HCT116 (cell line): ENCODE measurements around the gene SUN5. TPM values are rescaled to one million over a fixed set of nuclear protein-coding genes. Genes with fewer than 3 reads are reported as not detected.

Experiments used
- ATAC-seq: fragments of 200-7000 bp; cut with Tn5 transposase; 2 replicates; pipeline ENCODE4 v1.9.1; 2020; ENCODE audit warnings: mild to moderate bottlenecking, moderate library complexity
- Bru-seq: library from RNA; stranded (reverse); fragments of 400-500 nt; gene quantifications from one replicate; lab custom pipeline; 2021; lab: Mats Ljungman, UMichigan
- BruChase-seq, 2 experiments: library from RNA; stranded (reverse); fragments of 400-500 nt; gene quantifications; one replicate each; lab custom pipeline; 2021; lab: Mats Ljungman, UMichigan
- BruUV-seq: library from RNA; stranded (reverse); fragments of 400-500 nt; replicated peaks from 2 replicates; lab custom pipeline; 2021; lab: Mats Ljungman, UMichigan
- CTCF ChIA-PET: fragments of 300-600 bp; sonication (Branson Sonifier 250); formaldehyde crosslinking; loops from one replicate; lab custom pipeline; 2021; ENCODE audit warnings: antibody characterized with exemption; lab: Charles Lee
- POLR2A ChIA-PET: fragments of 300-600, 350-600 bp; sonication (Branson Sonifier 250); formaldehyde crosslinking; loops from one replicate; lab custom pipeline; 2021; ENCODE audit warnings: antibody characterized with exemption; lab: Charles Lee
- RAD21 ChIA-PET, 2 experiments: fragments of 300-600 bp; sonication (Branson Sonifier 250); formaldehyde crosslinking; loops; one replicate each; lab custom pipeline; 2023; ENCODE audit warnings: low total read pairs in 2 of 2; ENCODE audit not compliant: uncharacterized antibody in 2 of 2, unreplicated experiment in 2 of 2, low non-redundant PET in 1 of 2; lab: Charles Lee
- DNase-seq: peaks from one replicate; pipeline ENCODE4 v3.0.0-alpha.2; 2010; ENCODE audit warnings: low read depth, low spot score
- H2AFZ ChIP-seq: fragments of 200-600 bp; shearing (Covaris generic), sonication (generic); 2 replicates; pipeline ENCODE4 v1.6.1; 2017; ENCODE audit warnings: low read depth, mixed run types, mixed read lengths, antibody characterized with exemption, low read length; ENCODE audit not compliant: poor library complexity, severe bottlenecking
- H3K27ac ChIP-seq: 2 replicates; pipeline ENCODE4 v1.5.1; 2012; ENCODE audit warnings: low read depth, low read length
- H3K27me3 ChIP-seq: fragments of 200-600 bp; sonication (generic); 2 replicates; pipeline ENCODE4 v1.6.1; 2016; ENCODE audit warnings: mixed run types, low read length, mixed read lengths; ENCODE audit not compliant: insufficient read depth
- H3K36me3 ChIP-seq, 2 experiments: fragments of 200-500 bp in 1 of 2; fragments of 200-600 bp in 1 of 2; sonication (Bioruptor generic) in 1 of 2; sonication (generic) in 1 of 2; 2 replicates each; pipeline versions ENCODE4 v1.5.1 to v1.6.1; 2014 to 2016; ENCODE audit warnings: low read length in 2 of 2, inconsistent platforms in 1 of 2, mixed read lengths in 1 of 2, mixed run types in 1 of 2; ENCODE audit not compliant: insufficient read depth in 2 of 2, control insufficient read depth in 1 of 2
- H3K4me1 ChIP-seq, 2 experiments: fragments of 200-600 bp in 1 of 2; sonication (generic) in 1 of 2; 2 replicates each; pipeline versions ENCODE4 v1.5.1 to v1.6.1; 2012 to 2017; ENCODE audit warnings: low read length in 2 of 2, inconsistent platforms in 1 of 2, mild to moderate bottlenecking in 1 of 2, mixed read lengths in 1 of 2, mixed run types in 1 of 2, moderate library complexity in 1 of 2; ENCODE audit not compliant: insufficient read depth in 2 of 2, control insufficient read depth in 1 of 2
- H3K4me2 ChIP-seq: fragments of 200-600 bp; sonication (generic); 2 replicates; pipeline ENCODE4 v1.6.1; 2017; ENCODE audit warnings: mixed run types, low read length, mixed read lengths
- H3K4me3 ChIP-seq, 2 experiments: fragments of 200-600 bp in 1 of 2; sonication (generic) in 1 of 2; replicated peaks in 1 of 2; 2 replicates each; pipeline ENCODE4 v1.5.1; 2011 to 2016; ENCODE audit warnings: low read length in 2 of 2, control low read depth in 1 of 2, low read depth in 1 of 2, mild to moderate bottlenecking in 1 of 2, mixed read lengths in 1 of 2, mixed run types in 1 of 2
- H3K79me2 ChIP-seq: fragments of 200-600 bp; sonication (generic); 2 replicates; pipeline ENCODE4 v1.6.1; 2017; ENCODE audit warnings: mild to moderate bottlenecking, mixed run types, low read length, moderate library complexity, mixed read lengths; ENCODE audit not compliant: insufficient read depth
- H3K9ac ChIP-seq: fragments of 200-600 bp; sonication (generic); 2 replicates; pipeline ENCODE4 v1.6.1; 2016; ENCODE audit warnings: low read length, mixed read lengths
- H3K9me2 ChIP-seq: fragments of 200-600 bp; sonication (generic), shearing (Covaris generic); 2 replicates; pipeline ENCODE4 v1.6.1; 2017; ENCODE audit warnings: mixed run types, mild to moderate bottlenecking, moderate library complexity; ENCODE audit not compliant: insufficient read depth
- H3K9me3 ChIP-seq, 2 experiments: fragments of 200-500 bp in 1 of 2; fragments of 200-600 bp in 1 of 2; sonication (Bioruptor generic) in 1 of 2; sonication (generic) in 1 of 2; 2 replicates each; pipeline ENCODE4 v1.6.1; 2014 to 2017; ENCODE audit warnings: low read length in 2 of 2, mixed read lengths in 2 of 2, inconsistent platforms in 1 of 2, low read depth in 1 of 2, mild to moderate bottlenecking in 1 of 2, mixed run types in 1 of 2, moderate library complexity in 1 of 2; ENCODE audit not compliant: control insufficient read depth in 1 of 2, insufficient read depth in 1 of 2
- H4K20me1 ChIP-seq: fragments of 200-600 bp; sonication (generic), shearing (Covaris generic); 2 replicates; pipeline ENCODE4 v1.6.1; 2017; ENCODE audit warnings: mixed run types, mild to moderate bottlenecking, moderate library complexity; ENCODE audit not compliant: insufficient read depth
- ATF3 ChIP-seq: IDR thresholded peaks from 2 replicates; pipeline ENCODE4 v1.6.1; 2012
- CEBPB ChIP-seq: IDR thresholded peaks from 2 replicates; pipeline ENCODE4 v1.6.1; 2012; ENCODE audit warnings: low read depth
- EGR1 ChIP-seq: IDR thresholded peaks from 2 replicates; pipeline ENCODE4 v1.6.1; 2012; ENCODE audit warnings: low read depth
- EZH2 ChIP-seq: fragments of 200-600 bp; sonication (generic); IDR thresholded peaks from 2 replicates; pipeline ENCODE4 v1.6.1; 2017; ENCODE audit warnings: antibody characterized with exemption, mixed run types
- JUND ChIP-seq: IDR thresholded peaks from 2 replicates; pipeline ENCODE4 v1.6.1; 2012
- POLR2A ChIP-seq: IDR thresholded peaks from 2 replicates; pipeline ENCODE4 v1.7.0; 2011; ENCODE audit warnings: borderline replicate concordance; ENCODE audit not compliant: insufficient read depth, insufficient read length; ENCODE audit errors: extremely low read depth
- RAD21 ChIP-seq: IDR thresholded peaks from 2 replicates; pipeline ENCODE4 v1.6.1; 2012; ENCODE audit warnings: low read depth, mild to moderate bottlenecking
- REST ChIP-seq: IDR thresholded peaks from 2 replicates; pipeline ENCODE4 v1.6.1; 2012; ENCODE audit warnings: low read depth
- SIN3A ChIP-seq: IDR thresholded peaks from 2 replicates; pipeline ENCODE4 v1.6.1; 2012; ENCODE audit warnings: low read depth
- SP1 ChIP-seq: IDR thresholded peaks from 2 replicates; pipeline ENCODE4 v1.6.1; 2012; ENCODE audit warnings: low read depth
- SRF ChIP-seq: IDR thresholded peaks from 2 replicates; pipeline ENCODE4 v1.6.1; 2012; ENCODE audit warnings: low read depth
- TCF7L2 ChIP-seq: IDR thresholded peaks from 2 replicates; pipeline ENCODE4 v1.7.0; 2011; ENCODE audit warnings: borderline replicate concordance, inconsistent platforms; ENCODE audit not compliant: insufficient read depth, insufficient read length; ENCODE audit errors: extremely low read depth
- YY1 ChIP-seq: IDR thresholded peaks from 2 replicates; pipeline ENCODE4 v1.6.1; 2011; ENCODE audit warnings: low read length, low read depth, moderate library complexity, mild to moderate bottlenecking; ENCODE audit not compliant: insufficient replicate concordance; ENCODE audit errors: extremely low read depth
- intact Hi-C: fragments of 100-400 bp; cut with micrococcal nuclease; formaldehyde crosslinking; loops from 2 replicates; pipeline ENCODE4 v1.10.0; 2022
- long read RNA-seq: library from polyadenylated mRNA; unstranded; transcript quantifications from one replicate; pipeline ENCODE4 v2.0.0, GENCODE V29; 2021; ENCODE audit not compliant: unreplicated experiment
- polyA plus RNA-seq: library from polyadenylated mRNA; unstranded; fragments of >200 nt; gene quantifications from 2 replicates; pipeline ENCODE4 v1.2.1, GENCODE V29; 2012; ENCODE audit warnings: missing spikeins
- total RNA-seq: library from RNA; stranded (reverse); gene quantifications from one replicate; pipeline ENCODE4 v1.2.1, GENCODE V29; 2021; ENCODE audit not compliant: unreplicated experiment

The SUN5 gene
- not detected for total RNA-seq
- polyA plus RNA-seq: not detected in 2 replicates
- Bru-seq, nascent RNA: not detected
- not detected for BruChase-seq, experiment 1, labeled RNA remaining after a 6-hour chase
- BruChase-seq, experiment 2, labeled RNA remaining after a 2-hour chase: not detected
- long read RNA-seq: 0 reads

- no peak within 1 kb of the TSS for H2AFZ ChIP-seq
- intact Hi-C loops: no loop called here
- TF ChIP-seq YY1 (no peak), RAD21 (no peak), ATF3 (no peak), SP1 (no peak), REST (no peak), TCF7L2 (no peak), EZH2 (no peak), SRF (no peak), POLR2A (no peak), SIN3A (no peak), EGR1 (no peak), CEBPB (no peak), JUND (no peak)
- ChIA-PET POLR2A (no interaction called here), RAD21 (no interaction called here), CTCF (interaction anchor here (1.0 to 1.7 kb wide), 3 partner anchors 9 to 92 kb away, joined by 3 to 5 read pairs (median 4); no protein-coding TSS in a partner anchor)
- no peak within 1 kb of the TSS for H3K27ac ChIP-seq
- no peaks in the 10 kb centered on the region for H3K9me3 ChIP-seq
- H3K9me2 ChIP-seq: no peaks in the 10 kb centered on the region
- H3K9ac ChIP-seq: no peak within 1 kb of the TSS
- H3K79me2 ChIP-seq: no peaks in the 10 kb centered on the region
- peaks cover 0 to 3% of the 10 kb centered on the region in 2 experiments; a peak in 1 of 4 replicates for H3K4me1 ChIP-seq
- H4K20me1 ChIP-seq: no peaks in the 10 kb centered on the region
- no peak within 1 kb of the TSS for H3K4me3 ChIP-seq
- no peak for ATAC-seq
- BruUV-seq: no TSS peak
- H3K4me2 ChIP-seq: no peak within 1 kb of the TSS
- no peaks in the 10 kb centered on the region for H3K36me3 ChIP-seq
- no peak for DNase-seq
- no peaks in the 10 kb centered on the region for H3K27me3 ChIP-seq
Observed at GRCh38 chr20:33004141-33004751, at the start of gene SUN5. SUN5 (minus strand) TSS chr20:33004433; CDS start chr20:33004340, 93 bp downstream.
